Heart left ventricle (tissue), 13 donors: ENCODE measurements around the gene PPIG.

ENCODE experiments used
- POLR2A ChIP-seq, 2 donors: fragments of 450-650 bp; IDR thresholded peaks; one replicate each; pipeline ENCODE4 v1.6.1; 2017; ENCODE audit warnings: antibody characterized with exemption in 2 of 2, mild to moderate bottlenecking in 2 of 2, moderate library complexity in 2 of 2
- TF ChIP-seq, protein P1 (sequence below), 12 donors: fragments of 200-600 bp; sonication (generic) in 4 of 12; IDR thresholded peaks; one replicate each; pipeline versions ENCODE4 v1.5.0 to v1.8.0; 2018 to 2022; ENCODE audit warnings: antibody characterized with exemption in 12 of 12, mild to moderate bottlenecking in 5 of 12
- donor health status: ischemic (EF 13 %, LVEDD 7.1; RV severe dilation, severe dysfunction).
- donor health status: DM: no; HTN: yes; CAD: no.
- donor health status: DM: no; HTN: no; CAD: no.
- donor health status: ischemic (EF 25% LVEDD 6.9; RV normal size, moderate dysfunction).
- donor health status: ischemic (EF 25% LVEDD 5.7; RV mildly dilated, moderate dysfunction).
- donor health status: ischemic (EF 35%, LVEDD 5.7; RV mildly dilated, moderate dysfunction).
- donor health status: nonischemic (EF 11% LVEDD 7.7; RV severe dilation, severe dysfunction).
- donor health status: DM: yes; HTN: yes; CAD: no.
- donor health status: PGD.
- donor health status: ischemic (EF 29% LVEDD 5.4; RV normal size, mild dysfunction).
- donor health status: nonischemic (EF 23%, LVEDD 6.1; RV moderate dilation, normal function).

- no peak for TF ChIP-seq POLR2A (IDR thresholded peaks at IDR 0.05)
- TF ChIP-seq, protein P1, sequence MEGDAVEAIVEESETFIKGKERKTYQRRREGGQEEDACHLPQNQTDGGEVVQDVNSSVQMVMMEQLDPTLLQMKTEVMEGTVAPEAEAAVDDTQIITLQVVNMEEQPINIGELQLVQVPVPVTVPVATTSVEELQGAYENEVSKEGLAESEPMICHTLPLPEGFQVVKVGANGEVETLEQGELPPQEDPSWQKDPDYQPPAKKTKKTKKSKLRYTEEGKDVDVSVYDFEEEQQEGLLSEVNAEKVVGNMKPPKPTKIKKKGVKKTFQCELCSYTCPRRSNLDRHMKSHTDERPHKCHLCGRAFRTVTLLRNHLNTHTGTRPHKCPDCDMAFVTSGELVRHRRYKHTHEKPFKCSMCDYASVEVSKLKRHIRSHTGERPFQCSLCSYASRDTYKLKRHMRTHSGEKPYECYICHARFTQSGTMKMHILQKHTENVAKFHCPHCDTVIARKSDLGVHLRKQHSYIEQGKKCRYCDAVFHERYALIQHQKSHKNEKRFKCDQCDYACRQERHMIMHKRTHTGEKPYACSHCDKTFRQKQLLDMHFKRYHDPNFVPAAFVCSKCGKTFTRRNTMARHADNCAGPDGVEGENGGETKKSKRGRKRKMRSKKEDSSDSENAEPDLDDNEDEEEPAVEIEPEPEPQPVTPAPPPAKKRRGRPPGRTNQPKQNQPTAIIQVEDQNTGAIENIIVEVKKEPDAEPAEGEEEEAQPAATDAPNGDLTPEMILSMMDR (IDR thresholded peaks at IDR 0.05): no peak
Observed at GRCh38 chr2:169690958-169691357, 106.8 kb downstream of the PPIG start.
